ENCODE data around the gene XAGE5. TPM values are rescaled to one million over a fixed set of nuclear protein-coding genes. Genes with fewer than 3 reads are reported as not detected.
"Not testable (repeated sequence)": the region's sequence is repeated elsewhere in the genome, so short reads cannot be mapped to it uniquely, and the experiment has no call there.

Gene XAGE5
- not detected for total RNA-seq

DNA sequence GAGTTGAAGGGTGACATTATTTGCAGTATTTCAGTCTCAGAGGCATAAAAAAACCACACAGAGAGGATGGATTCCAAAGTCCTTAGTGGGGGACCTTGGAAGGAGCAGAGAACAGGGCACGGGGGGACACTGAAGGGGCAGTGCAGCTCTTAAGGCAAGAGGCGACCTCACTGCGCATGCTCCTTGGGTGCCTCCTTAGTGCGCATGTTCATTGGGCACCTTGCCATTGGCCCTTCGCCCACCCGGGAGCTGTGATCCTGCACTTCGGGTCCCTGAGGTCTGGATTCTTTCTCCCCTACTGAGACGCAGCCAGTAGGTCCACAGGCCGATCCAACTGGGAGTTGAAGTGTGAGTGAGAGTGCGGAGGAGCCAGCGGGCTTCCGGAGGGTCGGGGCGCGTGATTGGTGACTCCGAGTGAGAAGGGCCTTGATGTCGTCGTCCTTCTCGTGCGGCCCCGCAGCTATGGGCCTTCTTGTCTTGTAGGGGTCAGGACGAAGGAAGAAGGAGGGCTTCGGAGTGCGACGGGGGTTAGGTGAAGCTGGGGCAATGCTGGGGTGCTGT lies at the start of gene XAGE5:
Gene XAGE5, plus strand, starts transcription at position 223 of the 561 bp plus-strand sequence. CDS start 1,280 bp downstream, outside the sequence.
- no peaks in the 10 kb centered on the region for H3K36me3 ChIP-seq
- no peak for TF ChIP-seq CTCF (IDR thresholded peaks at IDR 0.05)
- no peak for DNase-seq (ENCODE audit: low spot score)
- no peaks in the 10 kb centered on the region for H3K9me3 ChIP-seq
- H3K27me3 ChIP-seq = no peaks in the 10 kb centered on the region
- H3K4me3 ChIP-seq = no peak within 1 kb of the TSS
- no peaks in the 10 kb centered on the region for H3K4me1 ChIP-seq
- no peak within 1 kb of the TSS for H3K27ac ChIP-seq

- H3K27me3 ChIP-seq; H3K36me3 ChIP-seq; H3K9me3 ChIP-seq; H3K4me1 ChIP-seq; H3K27ac ChIP-seq; DNase-seq (ENCODE audit: low spot score); H3K4me3 ChIP-seq: not testable (repeated sequence)
These were observed 45.1 kb upstream of the XAGE5 start for GRCh38 chrX:52765983-52766382.

DNA sequence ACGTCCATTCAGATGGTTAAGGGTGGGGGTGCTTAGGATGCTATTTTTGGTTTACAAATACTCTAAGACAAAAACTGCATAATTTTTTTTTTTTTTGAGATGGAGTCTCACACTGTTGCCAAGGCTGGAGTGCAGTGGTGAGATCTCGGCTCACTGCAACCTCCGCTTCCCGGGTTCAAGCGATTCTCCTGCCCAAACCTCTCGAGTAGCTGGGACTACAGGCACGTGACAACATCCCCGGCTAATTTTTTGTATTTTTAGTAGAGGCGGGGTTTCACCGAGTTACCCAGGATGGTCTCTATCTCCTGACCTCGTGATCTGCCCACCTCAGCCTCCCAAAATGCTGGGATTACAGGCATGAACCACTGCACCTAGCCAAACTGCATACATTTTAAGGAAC lies 37.6 kb upstream of the XAGE5 start:
- H3K9me3 ChIP-seq; H3K4me3 ChIP-seq; H3K36me3 ChIP-seq; H3K27ac ChIP-seq; H3K4me1 ChIP-seq; DNase-seq (ENCODE audit: low spot score); H3K27me3 ChIP-seq: not testable (repeated sequence)

- not testable (repeated sequence) for H3K4me3 ChIP-seq, H3K9me3 ChIP-seq, H3K27ac ChIP-seq
These were observed 13.8 kb upstream of the XAGE5 start, which contains the start of gene SPANXN5 for GRCh38 chrX:52797327-52797726. Gene SPANXN5 (minus strand): TSS chrX:52797427. CDS start chrX:52797348, 79 bp downstream.

DNA sequence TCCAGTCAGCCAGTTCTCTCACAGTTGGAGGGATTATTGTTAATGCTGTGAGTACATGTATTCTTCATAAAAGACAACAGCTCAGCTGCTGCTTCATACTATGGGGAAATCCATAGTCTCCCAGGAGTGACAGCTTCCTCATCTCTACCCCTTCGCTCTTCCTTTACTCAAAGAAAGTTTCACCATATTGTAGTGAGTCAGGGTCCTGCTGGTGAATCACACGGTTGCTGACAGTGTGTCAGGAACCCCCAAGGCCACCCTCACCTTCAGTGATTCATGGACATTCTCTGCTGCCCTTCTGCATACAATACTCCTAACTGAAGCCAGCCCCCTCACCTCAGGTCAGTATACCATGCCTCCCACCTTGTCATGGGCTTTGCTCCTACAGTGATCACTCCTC lies 6.2 kb upstream of the XAGE5 start:
- not testable (repeated sequence) for H3K27ac ChIP-seq, H3K36me3 ChIP-seq, H3K9me3 ChIP-seq

More at GRCh38 chrX:52797327-52797726, 13.8 kb upstream of the XAGE5 start, which contains the start of gene SPANXN5:
- DNase-seq (ENCODE audit: low spot score); H3K36me3 ChIP-seq; H3K27me3 ChIP-seq; H3K4me1 ChIP-seq: not testable (repeated sequence)

DNA sequence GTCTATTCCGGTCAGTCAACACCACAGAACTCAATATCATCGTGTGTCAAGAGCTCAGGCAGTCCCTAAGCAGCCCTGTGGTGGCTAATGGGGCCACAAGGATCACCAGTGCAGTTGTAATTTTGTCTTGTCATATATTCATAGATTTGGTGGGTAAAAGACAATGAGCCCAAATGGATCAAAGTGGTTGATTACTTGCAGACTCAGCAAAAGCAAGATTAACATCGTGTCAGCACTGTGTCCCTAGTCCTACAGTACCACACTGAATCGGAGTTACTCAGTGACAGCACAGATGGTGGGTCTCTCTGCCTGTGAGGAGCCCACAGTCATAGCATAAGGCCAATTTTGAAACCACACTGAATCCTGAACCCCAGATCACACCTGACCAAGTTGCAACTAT lies 8.7 kb downstream of the XAGE5 start:
- Histone ChIP-seq H3K36me3 (no peaks in the 10 kb centered on the region), H3K4me1 (no peaks in the 10 kb centered on the region), H3K27ac (no peak overlapping the region), H3K9me3 (no peaks in the 10 kb centered on the region), H3K4me3 (no peak overlapping the region), H3K27me3 (no peaks in the 10 kb centered on the region)
- no peak for DNase-seq (ENCODE audit: low spot score)
- no peak for TF ChIP-seq CTCF (IDR thresholded peaks at IDR 0.05)

More for the DNA sequence above, 6.2 kb upstream of the XAGE5 start:
- H3K27me3 ChIP-seq; H3K4me1 ChIP-seq; DNase-seq (ENCODE audit: low spot score); H3K4me3 ChIP-seq: not testable (repeated sequence)

DNA sequence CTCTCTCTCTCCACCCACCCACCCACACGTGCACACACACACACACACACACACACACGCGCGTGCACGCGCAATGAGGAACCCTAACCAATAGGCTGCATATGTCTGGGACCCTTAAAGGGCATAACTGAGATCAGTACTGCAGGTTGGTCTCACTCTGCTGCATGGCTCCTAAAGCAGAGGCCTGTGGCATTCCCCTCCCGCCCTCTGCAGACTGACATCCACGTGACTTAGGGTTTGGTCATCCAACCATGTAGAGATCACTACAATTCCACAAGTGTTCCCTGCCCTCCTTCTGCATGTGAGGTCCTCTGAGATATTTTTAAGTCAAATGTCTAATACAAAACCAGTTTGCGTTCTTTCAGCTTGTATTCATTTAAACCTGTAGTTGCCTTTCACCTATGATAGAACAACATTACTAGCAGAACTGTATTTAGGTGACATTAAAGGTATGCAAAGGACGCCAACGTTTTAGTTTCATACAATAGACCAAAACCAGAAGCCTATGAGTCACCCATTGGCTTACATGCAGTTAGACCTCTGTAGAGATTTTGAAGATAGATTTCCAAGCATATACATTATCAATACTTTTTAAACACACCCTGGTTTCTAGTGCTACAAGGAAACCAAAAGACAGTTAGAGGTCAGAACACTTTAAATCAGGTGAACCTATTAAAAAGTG lies 10.1 kb downstream of the XAGE5 start:
- TF ChIP-seq CTCF (IDR thresholded peaks at IDR 0.05) = no peak
- H3K4me1 ChIP-seq = no peaks in the 10 kb centered on the region
- no peaks in the 10 kb centered on the region for H3K36me3 ChIP-seq
- H3K9me3 ChIP-seq = no peaks in the 10 kb centered on the region
- no peak for DNase-seq (ENCODE audit: low spot score)
- H3K27ac ChIP-seq = no peak overlapping the region
- no peak overlapping the region for H3K4me3 ChIP-seq
- no peaks in the 10 kb centered on the region for H3K27me3 ChIP-seq

DNA sequence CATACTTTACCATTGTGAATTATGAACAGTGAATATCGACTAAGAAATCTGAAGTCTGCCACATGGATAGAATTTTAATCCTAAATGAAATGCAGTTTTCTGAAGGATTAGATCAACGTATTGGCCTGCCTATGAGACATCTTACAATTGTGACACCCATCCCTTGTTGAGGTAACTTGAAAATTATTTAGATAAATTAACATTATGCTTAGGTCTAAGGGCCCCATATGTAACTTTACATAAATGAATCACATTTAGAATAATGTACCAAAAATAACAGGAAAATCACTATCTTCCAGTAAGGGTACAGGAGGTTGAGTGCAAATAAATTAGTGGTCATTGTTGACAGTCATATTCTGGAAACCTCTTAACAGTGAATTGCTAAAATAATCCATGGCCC lies 13.5 kb downstream of the XAGE5 start:
- DNase-seq (ENCODE audit: low spot score) = no peak
- Histone ChIP-seq H3K36me3 (no peaks in the 10 kb centered on the region), H3K4me3 (no peak overlapping the region), H3K9me3 (no peaks in the 10 kb centered on the region), H3K4me1 (no peaks in the 10 kb centered on the region), H3K27ac (no peak overlapping the region), H3K27me3 (no peaks in the 10 kb centered on the region)
- TF ChIP-seq CTCF (IDR thresholded peaks at IDR 0.05) = no peak

Data from right atrium auricular region (tissue), 2 donors.